ENCODE results near the gene SNRNP40. TPM values are rescaled to one million over a fixed set of nuclear protein-coding genes. Genes with fewer than 3 reads are reported as not detected.
"Not testable (repeated sequence)": the region's sequence is repeated elsewhere in the genome, so short reads cannot be mapped to it uniquely, and the experiment has no call there.

The SNRNP40 gene
- total and polyA plus RNA-seq, 2 donors from 2014 or later: 31.3 to 44.2 TPM

DNA sequence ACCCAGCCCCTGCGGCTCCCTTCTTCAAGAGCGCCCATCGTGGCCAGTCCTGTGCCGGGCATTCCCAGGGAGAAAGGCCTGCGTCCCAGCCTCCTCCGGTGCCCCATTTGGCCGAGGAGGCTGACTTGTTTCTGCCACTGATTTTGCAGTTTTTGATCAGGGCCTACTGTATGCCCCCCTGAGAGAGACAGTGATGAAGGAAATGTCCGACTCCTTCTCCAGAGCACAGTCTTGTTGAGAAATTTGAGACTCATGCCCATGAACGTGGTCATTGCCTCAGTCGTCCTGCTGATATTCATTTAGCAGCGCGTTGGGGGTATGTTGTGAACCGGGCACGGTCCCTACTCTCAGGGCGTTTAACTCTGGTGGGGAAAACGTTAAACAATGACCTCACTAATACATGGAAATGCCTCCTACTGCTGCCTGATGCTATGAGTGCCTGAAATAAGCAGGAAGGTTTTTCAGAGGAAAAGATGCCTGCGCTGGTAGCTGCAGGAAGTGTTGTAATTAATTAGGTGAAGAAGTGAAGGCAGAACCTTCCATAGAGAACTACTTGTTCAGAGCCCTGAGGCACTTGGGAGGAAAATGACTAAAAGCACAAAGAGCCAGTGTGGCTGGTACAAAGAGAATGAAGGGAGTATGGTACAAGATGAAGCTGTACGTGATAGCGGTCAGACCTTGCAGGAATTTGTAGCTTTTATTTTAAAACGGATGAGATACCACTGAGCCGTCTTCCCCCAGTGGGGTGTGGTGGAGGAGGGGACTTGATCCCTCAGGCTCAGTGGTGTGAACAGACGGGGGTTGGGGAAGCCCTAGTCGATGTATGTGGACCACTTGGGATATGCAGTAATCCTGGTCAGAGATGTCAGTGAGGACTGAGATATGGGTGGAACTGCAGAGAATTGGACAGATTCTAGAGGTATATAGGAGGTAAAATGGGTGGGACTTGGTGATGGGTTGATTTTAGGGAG, 974 bp upstream of the SNRNP40 start:
- TF ChIP-seq, protein P1, sequence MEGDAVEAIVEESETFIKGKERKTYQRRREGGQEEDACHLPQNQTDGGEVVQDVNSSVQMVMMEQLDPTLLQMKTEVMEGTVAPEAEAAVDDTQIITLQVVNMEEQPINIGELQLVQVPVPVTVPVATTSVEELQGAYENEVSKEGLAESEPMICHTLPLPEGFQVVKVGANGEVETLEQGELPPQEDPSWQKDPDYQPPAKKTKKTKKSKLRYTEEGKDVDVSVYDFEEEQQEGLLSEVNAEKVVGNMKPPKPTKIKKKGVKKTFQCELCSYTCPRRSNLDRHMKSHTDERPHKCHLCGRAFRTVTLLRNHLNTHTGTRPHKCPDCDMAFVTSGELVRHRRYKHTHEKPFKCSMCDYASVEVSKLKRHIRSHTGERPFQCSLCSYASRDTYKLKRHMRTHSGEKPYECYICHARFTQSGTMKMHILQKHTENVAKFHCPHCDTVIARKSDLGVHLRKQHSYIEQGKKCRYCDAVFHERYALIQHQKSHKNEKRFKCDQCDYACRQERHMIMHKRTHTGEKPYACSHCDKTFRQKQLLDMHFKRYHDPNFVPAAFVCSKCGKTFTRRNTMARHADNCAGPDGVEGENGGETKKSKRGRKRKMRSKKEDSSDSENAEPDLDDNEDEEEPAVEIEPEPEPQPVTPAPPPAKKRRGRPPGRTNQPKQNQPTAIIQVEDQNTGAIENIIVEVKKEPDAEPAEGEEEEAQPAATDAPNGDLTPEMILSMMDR (IDR thresholded peaks at IDR 0.05; ENCODE audit: borderline replicate concordance, extremely low read depth, insufficient read depth): no peak
- Histone ChIP-seq H3K36me3 (ENCODE audit: control insufficient read depth in 2 of 3, insufficient read depth in 3 of 3, low read length in 3 of 3) (peaks cover 0 to 8% (median 5%) of the 10 kb centered on the region in 3 donors), H3K4me3 (ENCODE audit: low read length in 3 of 3) (peak overlapping the region; percentile 91 to 99 (median 94)), H3K27me3 (ENCODE audit: control insufficient read depth, insufficient read depth, low read length) (no peaks in the 10 kb centered on the region), H3K27ac (ENCODE audit: low read depth in 2 of 2, low read length in 2 of 2) (peak overlapping the region; percentile 66 to 69), H3K4me1 (ENCODE audit: control insufficient read depth in 2 of 3, insufficient read depth in 2 of 3, low read depth in 1 of 3, low read length in 3 of 3) (peaks cover 3 to 16% (median 12%) of the 10 kb centered on the region in 3 donors), H3K9ac (ENCODE audit: low read length in 3 of 3) (peak overlapping the region; percentile 86 to 95 (median 92)), H3K9me3 (ENCODE audit: control insufficient read depth in 2 of 3, insufficient read depth in 1 of 3, low read length in 3 of 3) (no peaks in the 10 kb centered on the region)
- DNase-seq (peak in 4 of 5 donors; percentile 17 to 57 (median 41)), FAIRE-seq (no peak)
- intact Hi-C loops (cut with DNase I): no loop called here

DNA sequence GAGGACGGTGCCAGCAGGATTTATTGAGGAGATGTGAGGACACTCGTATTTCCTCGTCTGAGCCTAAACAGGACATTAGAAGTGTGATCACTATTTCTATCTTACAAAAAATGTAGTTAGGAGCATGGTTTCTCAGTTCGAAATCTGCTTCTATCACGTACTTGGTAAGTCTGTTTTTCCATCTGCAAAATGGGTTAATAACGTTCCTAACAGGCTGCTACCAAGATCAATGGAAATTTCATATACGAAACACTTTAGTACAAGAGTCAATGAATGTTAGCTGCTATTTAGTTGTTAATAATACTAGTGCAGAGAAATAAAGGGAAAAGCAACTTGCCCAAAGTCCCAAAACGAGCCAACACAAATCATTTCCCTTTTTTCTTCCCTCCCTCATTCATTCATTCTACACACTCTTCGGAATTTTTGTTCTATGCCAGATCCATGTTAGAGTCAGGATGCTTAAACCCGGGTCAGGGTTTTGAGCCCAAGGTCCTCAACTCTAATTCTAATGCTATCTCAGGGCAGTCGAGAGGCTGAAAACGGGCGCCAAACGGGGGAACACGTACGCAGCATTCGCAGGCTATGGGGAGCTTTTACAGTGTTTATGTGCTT, 608 bp downstream of the SNRNP40 start:
- DNase-seq: peak in 1 of 5 donors; percentile 1
- Histone ChIP-seq H3K27ac (ENCODE audit: low read depth in 2 of 2, low read length in 2 of 2) (peak overlapping the region; percentile 61 to 69), H3K4me1 (ENCODE audit: control insufficient read depth in 2 of 3, insufficient read depth in 2 of 3, low read depth in 1 of 3, low read length in 3 of 3) (peaks cover 3 to 16% (median 12%) of the 10 kb centered on the region in 3 donors), H3K4me3 (ENCODE audit: low read length in 3 of 3) (peak overlapping the region; percentile 91 to 99 (median 94)), H3K9me3 (ENCODE audit: control insufficient read depth in 2 of 3, insufficient read depth in 1 of 3, low read length in 3 of 3) (no peaks in the 10 kb centered on the region), H3K36me3 (ENCODE audit: control insufficient read depth in 2 of 3, insufficient read depth in 3 of 3, low read length in 3 of 3) (peaks cover 5 to 15% (median 15%) of the 10 kb centered on the region in 3 donors), H3K27me3 (ENCODE audit: control insufficient read depth, insufficient read depth, low read length) (no peaks in the 10 kb centered on the region), H3K9ac (ENCODE audit: low read length in 3 of 3) (peak overlapping the region; percentile 78 to 98 (median 88))
- intact Hi-C loops (cut with DNase I): no loop called here
- TF ChIP-seq, protein P1 (IDR thresholded peaks at IDR 0.05; ENCODE audit: borderline replicate concordance, extremely low read depth, insufficient read depth): no peak
- FAIRE-seq: no peak

DNA sequence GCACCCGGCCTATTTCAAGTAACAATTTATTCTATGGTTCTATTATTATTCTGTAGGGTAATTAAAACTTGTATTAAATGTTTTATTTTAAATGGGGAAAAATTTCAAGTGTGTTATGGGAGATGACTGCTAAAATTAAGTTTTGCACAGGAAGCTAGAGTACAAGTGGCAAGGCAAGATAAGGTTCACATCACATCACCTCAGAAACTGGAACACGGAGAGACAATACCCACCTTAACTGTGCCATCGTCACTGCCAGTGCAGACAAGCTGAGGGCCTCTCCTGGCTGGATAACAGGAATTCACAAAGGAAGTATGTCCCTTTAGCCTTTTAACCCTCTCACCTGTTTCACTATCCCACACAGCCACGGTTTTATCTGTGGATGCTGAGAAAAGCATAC, 7.6 kb downstream of the SNRNP40 start:
- no peak overlapping the region for H3K27ac ChIP-seq (ENCODE audit: low read depth in 2 of 2, low read length in 2 of 2)
- no peak for DNase-seq
- H3K27me3 ChIP-seq (ENCODE audit: control insufficient read depth, insufficient read depth, low read length): no peaks in the 10 kb centered on the region
- no peaks in the 10 kb centered on the region for H3K9me3 ChIP-seq (ENCODE audit: control insufficient read depth in 2 of 3, insufficient read depth in 1 of 3, low read length in 3 of 3)
- TF ChIP-seq, protein P1 (IDR thresholded peaks at IDR 0.05; ENCODE audit: borderline replicate concordance, extremely low read depth, insufficient read depth): no peak
- H3K4me1 ChIP-seq (ENCODE audit: control insufficient read depth in 2 of 3, insufficient read depth in 2 of 3, low read depth in 1 of 3, low read length in 3 of 3): no peaks in the 10 kb centered on the region
- no peak overlapping the region for H3K4me3 ChIP-seq (ENCODE audit: low read length in 3 of 3)
- peaks cover 9 to 34% (median 30%) of the 10 kb centered on the region in 3 donors for H3K36me3 ChIP-seq (ENCODE audit: control insufficient read depth in 2 of 3, insufficient read depth in 3 of 3, low read length in 3 of 3)
- intact Hi-C loops (cut with DNase I): no loop called here
- H3K9ac ChIP-seq (ENCODE audit: low read length in 3 of 3): no peak overlapping the region
- no peak for FAIRE-seq

DNA sequence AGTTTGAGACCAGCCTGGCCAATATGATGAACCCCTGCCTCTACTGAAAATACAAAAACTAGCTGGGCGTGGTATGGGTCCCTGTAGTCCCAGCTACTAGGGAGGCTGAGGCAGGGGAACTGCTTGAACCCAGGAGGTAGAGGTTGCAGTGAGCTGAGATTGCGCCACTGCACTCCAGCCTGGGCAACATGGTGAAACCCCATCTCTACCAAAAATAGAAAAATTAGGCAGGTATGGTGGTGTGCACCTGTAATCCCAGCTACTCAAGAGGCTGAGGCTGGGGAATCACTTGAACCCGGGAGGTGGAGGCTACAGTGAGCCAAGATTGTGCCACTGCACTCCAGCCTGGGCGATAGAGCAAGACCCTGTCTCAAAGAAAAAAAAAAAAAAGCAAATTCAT, 8.8 kb downstream of the SNRNP40 start:
- H3K27me3 ChIP-seq (ENCODE audit: control insufficient read depth, insufficient read depth, low read length); H3K9me3 ChIP-seq (ENCODE audit: control insufficient read depth in 2 of 3, insufficient read depth in 1 of 3, low read length in 3 of 3); H3K9ac ChIP-seq (ENCODE audit: low read length in 3 of 3); FAIRE-seq; intact Hi-C loops (cut with DNase I); H3K27ac ChIP-seq (ENCODE audit: low read depth in 2 of 2, low read length in 2 of 2); H3K4me3 ChIP-seq (ENCODE audit: low read length in 3 of 3); DNase-seq; H3K4me1 ChIP-seq (ENCODE audit: control insufficient read depth in 2 of 3, insufficient read depth in 2 of 3, low read depth in 1 of 3, low read length in 3 of 3): not testable (repeated sequence)
- H3K36me3 ChIP-seq (ENCODE audit: control insufficient read depth in 2 of 3, insufficient read depth in 3 of 3, low read length in 3 of 3): peaks cover 9 to 32% (median 25%) of the 10 kb centered on the region in 3 donors

DNA sequence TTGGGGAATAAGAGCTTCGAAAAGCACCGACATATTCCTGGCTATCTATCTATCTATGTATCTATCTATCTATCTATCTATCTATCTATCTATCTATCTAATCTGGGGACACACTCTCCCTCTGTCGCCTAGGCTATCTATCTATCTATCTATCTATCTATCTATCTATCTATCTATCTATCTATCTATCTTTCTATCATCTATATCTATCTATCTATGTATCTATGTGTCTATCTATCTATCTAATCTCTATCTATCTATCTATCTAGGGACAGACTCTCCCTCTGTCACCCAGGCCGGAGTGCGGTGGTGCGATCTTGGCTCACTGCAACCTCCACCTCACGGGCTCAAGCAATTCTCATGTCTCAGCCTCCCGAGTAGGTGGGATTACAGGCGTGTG, 14.2 kb downstream of the SNRNP40 start:
- H3K9ac ChIP-seq (ENCODE audit: low read length in 3 of 3); H3K4me3 ChIP-seq (ENCODE audit: low read length in 3 of 3); FAIRE-seq; H3K9me3 ChIP-seq (ENCODE audit: control insufficient read depth in 2 of 3, insufficient read depth in 1 of 3, low read length in 3 of 3); H3K27me3 ChIP-seq (ENCODE audit: control insufficient read depth, insufficient read depth, low read length); DNase-seq; intact Hi-C loops (cut with DNase I); H3K27ac ChIP-seq (ENCODE audit: low read depth in 2 of 2, low read length in 2 of 2); H3K4me1 ChIP-seq (ENCODE audit: control insufficient read depth in 2 of 3, insufficient read depth in 2 of 3, low read depth in 1 of 3, low read length in 3 of 3): not testable (repeated sequence)
- peaks cover 0 to 30% (median 22%) of the 10 kb centered on the region in 3 donors for H3K36me3 ChIP-seq (ENCODE audit: control insufficient read depth in 2 of 3, insufficient read depth in 3 of 3, low read length in 3 of 3)
